IPS-NIHi7 (cell line): ENCODE results near the gene RBMS3.
"Not testable (repeated sequence)": the region's sequence is repeated elsewhere in the genome, so short reads cannot be mapped to it uniquely, and the experiment has no call there.

Source experiments
- DNase-seq: peaks from one replicate; pipeline ENCODE4 v3.0.0; 2012; ENCODE audit warnings: mixed read lengths; ENCODE audit errors: extremely low spot score

Gene RBMS3

GRCh38 chr3:29429055-29429679 lies 148.3 kb downstream of the RBMS3 start:
- DNase-seq, result no peak

GRCh38 chr3:29430558-29430971 lies 149.7 kb downstream of the RBMS3 start:
- no peak for DNase-seq

GRCh38 chr3:29436612-29437323 lies 155.9 kb downstream of the RBMS3 start:
- no peak for DNase-seq

GRCh38 chr3:29438580-29438979 lies 157.7 kb downstream of the RBMS3 start:
- no peak for DNase-seq

GRCh38 chr3:29440413-29441305 lies 159.8 kb downstream of the RBMS3 start:
- DNase-seq, result no peak

GRCh38 chr3:29441422-29441821 lies 160.6 kb downstream of the RBMS3 start:
- DNase-seq, result no peak

- no peak for DNase-seq
Measured at GRCh38 chr3:29447946-29448627, 167.2 kb downstream of the RBMS3 start.

- no peak for DNase-seq
Measured at GRCh38 chr3:29451920-29452319, 171.0 kb downstream of the RBMS3 start.

- DNase-seq, result no peak
Measured at GRCh38 chr3:29452934-29453283, 172.0 kb downstream of the RBMS3 start.

- no peak for DNase-seq
Measured at GRCh38 chr3:29453284-29454001, 172.6 kb downstream of the RBMS3 start.

- DNase-seq, result no peak
Measured at GRCh38 chr3:29454161-29454611, 173.3 kb downstream of the RBMS3 start.

- no peak for DNase-seq
Measured at GRCh38 chr3:29456901-29457300, 176.0 kb downstream of the RBMS3 start.

- DNase-seq, result no peak
Measured at GRCh38 chr3:29463304-29463703, 182.4 kb downstream of the RBMS3 start.

GRCh38 chr3:29465836-29466235 lies 185.0 kb downstream of the RBMS3 start:
- no peak for DNase-seq

GRCh38 chr3:29466442-29466841 lies 185.6 kb downstream of the RBMS3 start:
- no peak for DNase-seq

- no peak for DNase-seq
Measured at GRCh38 chr3:29468187-29468586, 187.3 kb downstream of the RBMS3 start.

- DNase-seq, result not testable (repeated sequence)
Measured at GRCh38 chr3:29473481-29474170, 192.8 kb downstream of the RBMS3 start.

GRCh38 chr3:29475305-29475840 lies 194.5 kb downstream of the RBMS3 start:
- DNase-seq, result no peak

- DNase-seq, result peak; percentile 63
Measured at GRCh38 chr3:29475854-29476253, 195.0 kb downstream of the RBMS3 start.

GRCh38 chr3:29478611-29479010 lies 197.7 kb downstream of the RBMS3 start:
- no peak for DNase-seq
